DMS53 treated with DMSO at 0.1 percent for 48 hours (cell line): ENCODE data around the gene KRT72.

ENCODE experiments used
- DNase-seq: peaks from one replicate; lab custom pipeline; 2025; ENCODE audit not compliant: unreplicated experiment; lab: John Stamatoyannopoulos, UW

Gene KRT72

GRCh38 chr12:52543985-52544883, 57.0 kb downstream of the KRT72 start:
- no peak for DNase-seq

GRCh38 chr12:52542785-52543318, 58.4 kb downstream of the KRT72 start:
- DNase-seq = no peak

- DNase-seq = no peak
These were observed 59.1 kb downstream of the KRT72 start for GRCh38 chr12:52542157-52542556.

- no peak for DNase-seq
These were observed 59.6 kb downstream of the KRT72 start for GRCh38 chr12:52541709-52542108.

- no peak for DNase-seq
These were observed 60.7 kb downstream of the KRT72 start for GRCh38 chr12:52540531-52540930.

GRCh38 chr12:52539821-52540173, 61.5 kb downstream of the KRT72 start:
- no peak for DNase-seq

GRCh38 chr12:52539083-52539820, 62.0 kb downstream of the KRT72 start:
- DNase-seq = no peak

- no peak for DNase-seq
These were observed 64.2 kb downstream of the KRT72 start for GRCh38 chr12:52537101-52537500.
